Left ventricle myocardium inferior (tissue), 1 donor: Measurements from ENCODE around the gene BORCS6. TPM values are rescaled to one million over a fixed set of nuclear protein-coding genes. Genes with fewer than 3 reads are reported as not detected.

ENCODE experiments used
- DNase-seq: peaks from one replicate; pipeline ENCODE4 v3.0.0-alpha.2; 2020
- H3K27ac ChIP-seq: fragments of 200-600 bp; replicated peaks from 2 replicates; pipeline ENCODE4 v1.8.0; 2021
- H3K27me3 ChIP-seq: fragments of 200-600 bp; 2 replicates; pipeline ENCODE4 v1.8.0; 2021; ENCODE audit warnings: low read depth
- H3K36me3 ChIP-seq: fragments of 200-600 bp; 2 replicates; pipeline ENCODE4 v1.8.0; 2021
- H3K4me1 ChIP-seq: fragments of 200-600 bp; 2 replicates; pipeline ENCODE4 v1.8.0; 2021
- H3K4me3 ChIP-seq: fragments of 200-600 bp; 2 replicates; pipeline ENCODE4 v1.8.0; 2021; ENCODE audit warnings: mild to moderate bottlenecking, moderate library complexity
- H3K9me3 ChIP-seq: fragments of 200-600 bp; replicated peaks from 2 replicates; pipeline ENCODE4 v1.8.0; 2021
- CTCF ChIP-seq: fragments of 200-600 bp; IDR thresholded peaks from 2 replicates; pipeline ENCODE4 v1.8.0; 2021; ENCODE audit warnings: antibody characterized with exemption, mild to moderate bottlenecking, borderline replicate concordance
- intact Hi-C: fragments of 100-400 bp; cut with micrococcal nuclease; formaldehyde crosslinking; loops from one replicate; pipeline ENCODE4 v1.11.0; 2022
- total RNA-seq: library from RNA; stranded (reverse); fragmentation: NEBNext Ultra II Directional; extraction: Animal tissue kit (Norgen Biotek cat#: 25700); gene quantifications from one replicate; pipeline ENCODE4 v1.2.1, GENCODE V29; 2021
- donor health status: DM: no; HTN: yes; CAD: no; lungs with severe emphysema.

BORCS6 gene
- total RNA-seq, 1 donor from 2014 or later, result 8.4 TPM

- H3K36me3 ChIP-seq, result peaks cover 13% of the 10 kb centered on the region
- H3K27me3 ChIP-seq, result no peaks in the 10 kb centered on the region
- no peaks in the 10 kb centered on the region for H3K9me3 ChIP-seq
- peak overlapping the region; percentile 75 for H3K4me3 ChIP-seq
- H3K4me1 ChIP-seq, result peaks cover 52% of the 10 kb centered on the region
- TF ChIP-seq CTCF, result peak; percentile 19
- DNase-seq, result peak; percentile 73
- intact Hi-C loops, result loop anchor here (2.0 to 5.0 kb wide), 2 partner anchors 36 to 105 kb away; partner anchors contain the start of gene ALOXE3
- H3K27ac ChIP-seq, result peak overlapping the region; percentile 99
Measured at GRCh38 chr17:8223356-8224126, 33.6 kb upstream of the BORCS6 start.

GRCh38 chr17:8222630-8223355 is 32.8 kb upstream of the BORCS6 start:
- H3K36me3 ChIP-seq, result peaks cover 6% of the 10 kb centered on the region
- no peak for TF ChIP-seq CTCF
- peak; percentile 95 for DNase-seq
- no peaks in the 10 kb centered on the region for H3K27me3 ChIP-seq
- peaks cover 52% of the 10 kb centered on the region for H3K4me1 ChIP-seq
- peak overlapping the region; percentile 99 for H3K27ac ChIP-seq
- peak overlapping the region; percentile 75 for H3K4me3 ChIP-seq
- intact Hi-C loops, result loop anchor here (2.0 to 5.0 kb wide), 2 partner anchors 35 to 104 kb away; partner anchors contain the start of gene ALOXE3
- H3K9me3 ChIP-seq, result no peaks in the 10 kb centered on the region

- Histone ChIP-seq H3K4me3 (peak overlapping the region; percentile 75), H3K4me1 (peaks cover 48% of the 10 kb centered on the region), H3K27me3 (no peaks in the 10 kb centered on the region), H3K9me3 (no peaks in the 10 kb centered on the region), H3K36me3 (peaks cover under 1% of the 10 kb centered on the region), H3K27ac (peak overlapping the region; percentile 99)
- no peak for DNase-seq
- intact Hi-C loops, result loop anchor here (2.0 to 5.0 kb wide), 2 partner anchors 35 to 104 kb away; partner anchors contain the start of gene ALOXE3
- no peak for TF ChIP-seq CTCF
Measured at GRCh38 chr17:8222380-8222629, 32.3 kb upstream of the BORCS6 start.

GRCh38 chr17:8221663-8222379 is 31.8 kb upstream of the BORCS6 start:
- H3K4me3 ChIP-seq, result peak overlapping the region; percentile 75
- no peaks in the 10 kb centered on the region for H3K27me3 ChIP-seq
- peak overlapping the region; percentile 99 for H3K27ac ChIP-seq
- no peaks in the 10 kb centered on the region for H3K9me3 ChIP-seq
- peaks cover 43% of the 10 kb centered on the region for H3K4me1 ChIP-seq
- TF ChIP-seq CTCF, result no peak
- H3K36me3 ChIP-seq, result no peaks in the 10 kb centered on the region
- peak; percentile 84 for DNase-seq
- intact Hi-C loops, result loop anchor here (2.0 to 5.0 kb wide), 2 partner anchors 35 to 103 kb away; partner anchors contain the start of gene ALOXE3
